SK-N-SH (cell line): ENCODE measurements around the gene PARD3. TPM values are rescaled to one million over a fixed set of nuclear protein-coding genes. Genes with fewer than 3 reads are reported as not detected.

Source experiments
- CTCF ChIA-PET: fragments of 300-600, 350-600 bp; formaldehyde crosslinking; extraction: SDS; loops from one replicate; lab custom pipeline; 2021; lab: Yijun Ruan, JAX
- POLR2A ChIA-PET: fragments of 350-600 bp; sonication (Branson Sonifier 250); formaldehyde crosslinking; extraction: SDS; loops from one replicate; lab custom pipeline; 2020; ENCODE audit warnings: antibody characterized with exemption, inconsistent platforms; lab: Yijun Ruan, JAX
- DNase-seq: peaks from one replicate; pipeline ENCODE4 v3.0.0; 2012
- H2AFZ ChIP-seq: fragments of 200-600 bp; sonication (generic); 2 replicates; pipeline ENCODE4 v1.8.1; 2016; ENCODE audit warnings: antibody characterized with exemption, mild to moderate bottlenecking, low read depth
- H3F3A ChIP-seq: fragments of 200-600 bp; sonication (generic); replicated peaks from 2 replicates; pipeline ENCODE3; 2016; ENCODE audit warnings: antibody characterized with exemption, mild to moderate bottlenecking; ENCODE audit not compliant: insufficient read depth
- H3K27ac ChIP-seq, 2 experiments: fragments of 200-500 bp in 1 of 2; fragments of 200-600 bp in 1 of 2; sonication (Bioruptor generic) in 1 of 2; sonication (generic), shearing (Covaris generic) in 1 of 2; 2 replicates each; pipeline versions ENCODE4 v1.5.1 to v1.6.1; 2014 to 2016; ENCODE audit warnings: low read depth in 2 of 2, inconsistent platforms in 1 of 2, low read length in 1 of 2, mild to moderate bottlenecking in 1 of 2, mixed read lengths in 1 of 2
- H3K27me3 ChIP-seq: fragments of 200-600 bp; sonication (generic), shearing (Covaris generic); 2 replicates; pipeline ENCODE4 v1.6.1; 2016; ENCODE audit warnings: mixed run types; ENCODE audit not compliant: insufficient read depth
- H3K36me3 ChIP-seq, 2 experiments: fragments of 200-500 bp in 1 of 2; fragments of 200-600 bp in 1 of 2; sonication (Bioruptor generic) in 1 of 2; sonication (generic) in 1 of 2; replicated peaks in 1 of 2; 2 replicates each; pipeline versions ENCODE3 to v1.5.1; 2014 to 2016; ENCODE audit warnings: low read length in 1 of 2, mild to moderate bottlenecking in 1 of 2; ENCODE audit not compliant: insufficient read depth in 2 of 2, control insufficient read depth in 1 of 2
- H3K4me1 ChIP-seq, 2 experiments: fragments of 200-500 bp in 1 of 2; fragments of 200-600 bp in 1 of 2; sonication (Bioruptor generic) in 1 of 2; sonication (generic), shearing (Covaris generic) in 1 of 2; 2 replicates each; pipeline versions ENCODE4 v1.5.1 to v1.6.1; 2014 to 2016; ENCODE audit warnings: low read depth in 1 of 2, low read length in 1 of 2, mixed run types in 1 of 2; ENCODE audit not compliant: insufficient read depth in 2 of 2, control insufficient read depth in 1 of 2
- H3K4me2 ChIP-seq: fragments of 200-600 bp; sonication (generic), shearing (Covaris generic); 2 replicates; pipeline ENCODE4 v1.6.1; 2017; ENCODE audit warnings: mixed run types
- H3K4me3 ChIP-seq, 2 experiments: fragments of 200-500 bp in 1 of 2; fragments of 200-600 bp in 1 of 2; sonication (Bioruptor generic) in 1 of 2; sonication (generic), shearing (Covaris generic) in 1 of 2; 2 replicates each; pipeline versions ENCODE4 v1.5.1 to v1.8.1; 2014 to 2016; ENCODE audit warnings: low read depth in 2 of 2, inconsistent platforms in 1 of 2, low read length in 1 of 2, mild to moderate bottlenecking in 1 of 2, mixed read lengths in 1 of 2, moderate library complexity in 1 of 2
- H3K79me2 ChIP-seq: fragments of 200-600 bp; sonication (generic); 2 replicates; pipeline ENCODE4 v1.8.1; 2017; ENCODE audit warnings: mild to moderate bottlenecking; ENCODE audit not compliant: insufficient read depth
- H3K9ac ChIP-seq: fragments of 200-600 bp; sonication (generic); 2 replicates; pipeline ENCODE4 v1.6.1; 2017; ENCODE audit warnings: mixed run types
- H3K9me2 ChIP-seq: fragments of 200-600 bp; sonication (generic); 2 replicates; pipeline ENCODE4 v1.6.1; 2017; ENCODE audit warnings: mixed run types
- H3K9me3 ChIP-seq: fragments of 200-600 bp; sonication (generic); 2 replicates; pipeline ENCODE4 v1.6.1; 2017; ENCODE audit warnings: mixed run types, mild to moderate bottlenecking, moderate library complexity
- H4K20me1 ChIP-seq: fragments of 200-600 bp; sonication (generic); 2 replicates; pipeline ENCODE4 v1.6.1; 2017; ENCODE audit warnings: mild to moderate bottlenecking, mixed run types; ENCODE audit not compliant: insufficient read depth
- ELF1 ChIP-seq: IDR thresholded peaks from 2 replicates; pipeline ENCODE4 v1.4.0; 2012
- FOXM1 ChIP-seq: IDR thresholded peaks from 2 replicates; pipeline ENCODE4 v1.4.0; 2012; ENCODE audit warnings: low read depth, mild to moderate bottlenecking
- GABPA ChIP-seq: IDR thresholded peaks from 2 replicates; pipeline ENCODE4 v1.4.0; 2012; ENCODE audit warnings: low read depth, mild to moderate bottlenecking
- GATA2 ChIP-seq: sonication (generic); formaldehyde crosslinking; IDR thresholded peaks from 2 replicates; pipeline ENCODE4 v1.5.0; 2020; ENCODE audit warnings: mild to moderate bottlenecking, missing genetic modification reagents
- MXI1 ChIP-seq: IDR thresholded peaks from 2 replicates; pipeline ENCODE4 v1.6.1; 2012; ENCODE audit warnings: mild to moderate bottlenecking, low read depth, low read length, improper control_type of control experiment
- NFIC ChIP-seq: IDR thresholded peaks from 2 replicates; pipeline ENCODE4 v1.4.0; 2012; ENCODE audit warnings: borderline replicate concordance
- RXRA ChIP-seq: IDR thresholded peaks from 2 replicates; pipeline ENCODE4 v1.4.0; 2012; ENCODE audit warnings: low read depth, mild to moderate bottlenecking, borderline replicate concordance
- SIN3A ChIP-seq: IDR thresholded peaks from 2 replicates; pipeline ENCODE4 v1.6.1; 2012; ENCODE audit warnings: low read depth, mild to moderate bottlenecking, low read length, moderate library complexity, borderline replicate concordance
- TCF12 ChIP-seq: IDR thresholded peaks from 2 replicates; pipeline ENCODE4 v1.4.0; 2012
- TEAD4 ChIP-seq: IDR thresholded peaks from 2 replicates; pipeline ENCODE4 v1.4.0; 2012; ENCODE audit warnings: mild to moderate bottlenecking, borderline replicate concordance; ENCODE audit not compliant: insufficient read depth
- YY1 ChIP-seq: IDR thresholded peaks from 2 replicates; pipeline ENCODE4 v1.4.0; 2012; ENCODE audit warnings: low read depth, mild to moderate bottlenecking
- WGBS: methylation state at CpG from one replicate; pipeline ENCODE4 v1.1.6; 2017; ENCODE audit warnings: low lambda C conversion rate; 5-methylcytosine and 5-hydroxymethylcytosine counted together
- polyA plus RNA-seq, 3 experiments: library from polyadenylated mRNA; depleted of rRNA; stranded (reverse); fragments of >200 nt; gene quantifications; 2 replicates each; pipeline ENCODE4 v1.2.3, GENCODE V29; 2012
- TF ChIP-seq, protein P1 (sequence below): IDR thresholded peaks from 2 replicates; pipeline ENCODE4 v1.6.1; 2012; ENCODE audit warnings: mild to moderate bottlenecking, low read depth, low read length, moderate library complexity
- TF ChIP-seq, protein P2 (sequence below): IDR thresholded peaks from 2 replicates; pipeline ENCODE4 v1.4.0; 2012; ENCODE audit warnings: low read depth
- TF ChIP-seq, protein P3 (sequence below): IDR thresholded peaks from 2 replicates; pipeline ENCODE4 v1.4.0; 2012; ENCODE audit warnings: low read depth, borderline replicate concordance
- TF ChIP-seq, protein P4 (sequence below): fragments of 150-350 bp; IDR thresholded peaks from 2 replicates; pipeline ENCODE4 v1.6.1; 2017; ENCODE audit warnings: antibody characterized with exemption, low read length, low read depth, borderline replicate concordance

PARD3 gene
- polyA plus RNA-seq, 1 of the 3 experiments (the other 2 are of a cell fraction) = 29.4 TPM

DNA sequence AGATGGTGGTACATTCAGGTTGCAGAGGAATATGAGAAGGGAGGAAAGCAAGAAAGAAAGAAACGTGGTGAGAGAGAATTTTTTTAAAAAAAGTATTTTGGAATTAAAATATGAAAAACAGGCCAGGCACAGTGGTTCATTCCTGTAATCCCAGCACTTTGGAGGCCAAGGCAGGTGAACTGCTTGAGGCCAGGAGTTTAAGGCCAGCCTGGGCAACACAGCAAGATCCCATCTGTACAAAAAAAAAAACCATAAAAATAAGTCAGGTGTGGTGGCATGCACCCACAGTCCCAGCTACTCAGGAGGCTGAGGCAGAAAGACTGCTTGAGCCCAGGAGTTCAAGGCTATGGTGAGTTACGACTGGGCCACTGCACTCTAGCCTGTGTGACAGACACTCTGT, 112.1 kb downstream of the PARD3 start:
- no peaks in the 10 kb centered on the region for H3K9me3 ChIP-seq
- peaks cover 18% of the 10 kb centered on the region for H3F3A ChIP-seq
- no peak for DNase-seq
- no peaks in the 10 kb centered on the region for H3K9me2 ChIP-seq
- peaks cover 77% of the 10 kb centered on the region; the same call in 1 of the 2 replicates for H3K79me2 ChIP-seq
- H3K27me3 ChIP-seq = no peaks in the 10 kb centered on the region
- H2AFZ ChIP-seq = no peak overlapping the region
- H3K4me3 ChIP-seq = no peak overlapping the region
- 92% methylated on average over 2 of the region's 2 CpGs for WGBS
- H3K4me1 ChIP-seq = peaks cover 5 to 31% of the 10 kb centered on the region in 2 experiments; a peak in 3 of 4 replicates
- CTCF ChIA-PET = no interaction called here
- POLR2A ChIA-PET = no interaction called here
- H3K27ac ChIP-seq = no peak overlapping the region
- H3K4me2 ChIP-seq = no peak overlapping the region
- no peaks in the 10 kb centered on the region for H3K36me3 ChIP-seq
- H3K9ac ChIP-seq = no peak overlapping the region
- TF ChIP-seq FOXM1 = no peak
- TF ChIP-seq, protein P1, sequence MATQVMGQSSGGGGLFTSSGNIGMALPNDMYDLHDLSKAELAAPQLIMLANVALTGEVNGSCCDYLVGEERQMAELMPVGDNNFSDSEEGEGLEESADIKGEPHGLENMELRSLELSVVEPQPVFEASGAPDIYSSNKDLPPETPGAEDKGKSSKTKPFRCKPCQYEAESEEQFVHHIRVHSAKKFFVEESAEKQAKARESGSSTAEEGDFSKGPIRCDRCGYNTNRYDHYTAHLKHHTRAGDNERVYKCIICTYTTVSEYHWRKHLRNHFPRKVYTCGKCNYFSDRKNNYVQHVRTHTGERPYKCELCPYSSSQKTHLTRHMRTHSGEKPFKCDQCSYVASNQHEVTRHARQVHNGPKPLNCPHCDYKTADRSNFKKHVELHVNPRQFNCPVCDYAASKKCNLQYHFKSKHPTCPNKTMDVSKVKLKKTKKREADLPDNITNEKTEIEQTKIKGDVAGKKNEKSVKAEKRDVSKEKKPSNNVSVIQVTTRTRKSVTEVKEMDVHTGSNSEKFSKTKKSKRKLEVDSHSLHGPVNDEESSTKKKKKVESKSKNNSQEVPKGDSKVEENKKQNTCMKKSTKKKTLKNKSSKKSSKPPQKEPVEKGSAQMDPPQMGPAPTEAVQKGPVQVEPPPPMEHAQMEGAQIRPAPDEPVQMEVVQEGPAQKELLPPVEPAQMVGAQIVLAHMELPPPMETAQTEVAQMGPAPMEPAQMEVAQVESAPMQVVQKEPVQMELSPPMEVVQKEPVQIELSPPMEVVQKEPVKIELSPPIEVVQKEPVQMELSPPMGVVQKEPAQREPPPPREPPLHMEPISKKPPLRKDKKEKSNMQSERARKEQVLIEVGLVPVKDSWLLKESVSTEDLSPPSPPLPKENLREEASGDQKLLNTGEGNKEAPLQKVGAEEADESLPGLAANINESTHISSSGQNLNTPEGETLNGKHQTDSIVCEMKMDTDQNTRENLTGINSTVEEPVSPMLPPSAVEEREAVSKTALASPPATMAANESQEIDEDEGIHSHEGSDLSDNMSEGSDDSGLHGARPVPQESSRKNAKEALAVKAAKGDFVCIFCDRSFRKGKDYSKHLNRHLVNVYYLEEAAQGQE = no peak
- TF ChIP-seq GABPA = no peak
- TF ChIP-seq MXI1 = no peak
- TF ChIP-seq SIN3A = no peak
- TF ChIP-seq, all 33 proteins: peak for 0
- peaks cover 40% of the 10 kb centered on the region for H4K20me1 ChIP-seq

DNA sequence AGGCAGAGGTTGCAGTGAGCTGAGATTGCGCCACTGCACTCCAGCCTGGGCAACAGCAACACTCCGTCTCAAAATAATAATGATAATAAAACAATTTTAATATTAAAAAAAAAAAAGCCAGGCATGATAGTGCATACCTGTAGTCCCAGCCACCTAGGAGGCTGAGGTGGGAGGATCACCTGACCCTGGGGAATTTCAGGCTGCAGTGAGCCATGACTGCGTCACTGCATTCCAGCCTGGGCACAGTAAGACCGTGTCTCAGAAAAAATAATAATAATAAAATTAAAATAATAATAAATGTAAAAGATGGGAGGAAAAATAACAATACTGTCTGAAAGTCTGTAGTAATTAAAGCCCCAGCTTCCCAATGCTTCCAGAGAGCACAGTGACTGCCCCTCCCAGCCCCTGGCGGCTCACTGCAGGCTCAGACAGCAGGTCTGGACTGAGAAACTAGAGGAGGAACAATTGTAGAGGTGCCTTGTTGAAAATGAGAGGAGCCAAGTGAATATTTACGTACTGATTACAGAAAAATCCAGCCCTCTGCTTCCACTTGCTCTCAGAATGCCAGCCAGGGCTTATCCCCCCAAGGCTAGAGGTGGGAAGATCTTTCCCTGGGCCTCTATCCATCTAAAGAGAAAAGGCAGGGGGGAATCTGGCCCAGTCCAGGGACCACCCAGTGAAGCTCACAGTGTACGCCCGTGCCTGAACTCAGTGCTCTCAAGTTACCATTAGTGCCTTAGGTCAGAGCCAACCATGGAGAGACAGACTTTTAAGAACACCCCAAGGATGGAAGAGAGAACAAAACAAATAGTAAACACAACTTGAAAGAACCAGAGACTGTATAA, 112.8 kb downstream of the PARD3 start:
- Histone ChIP-seq H3K4me2 (no peak overlapping the region), H3K9ac (no peak overlapping the region), H3F3A (peaks cover 15% of the 10 kb centered on the region), H3K4me3 (no peak overlapping the region), H3K27me3 (no peaks in the 10 kb centered on the region), H3K4me1 (peaks cover 0 to 36% of the 10 kb centered on the region in 2 experiments; a peak in 3 of 4 replicates), H4K20me1 (peaks cover 36% of the 10 kb centered on the region), H3K9me2 (no peaks in the 10 kb centered on the region), H3K36me3 (no peaks in the 10 kb centered on the region), H3K79me2 (peaks cover 77% of the 10 kb centered on the region; the same call in 1 of the 2 replicates), H2AFZ (no peak overlapping the region), H3K9me3 (no peaks in the 10 kb centered on the region), H3K27ac (no peak overlapping the region)
- no peak for DNase-seq
- ChIA-PET POLR2A (no interaction called here), CTCF (no interaction called here)
- WGBS = 89% methylated on average over 8 of the region's 8 CpGs
- no peak for TF ChIP-seq TCF12
- TF ChIP-seq, protein P2, sequence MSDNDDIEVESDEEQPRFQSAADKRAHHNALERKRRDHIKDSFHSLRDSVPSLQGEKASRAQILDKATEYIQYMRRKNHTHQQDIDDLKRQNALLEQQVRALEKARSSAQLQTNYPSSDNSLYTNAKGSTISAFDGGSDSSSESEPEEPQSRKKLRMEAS = no peak
- TF ChIP-seq, protein P3, sequence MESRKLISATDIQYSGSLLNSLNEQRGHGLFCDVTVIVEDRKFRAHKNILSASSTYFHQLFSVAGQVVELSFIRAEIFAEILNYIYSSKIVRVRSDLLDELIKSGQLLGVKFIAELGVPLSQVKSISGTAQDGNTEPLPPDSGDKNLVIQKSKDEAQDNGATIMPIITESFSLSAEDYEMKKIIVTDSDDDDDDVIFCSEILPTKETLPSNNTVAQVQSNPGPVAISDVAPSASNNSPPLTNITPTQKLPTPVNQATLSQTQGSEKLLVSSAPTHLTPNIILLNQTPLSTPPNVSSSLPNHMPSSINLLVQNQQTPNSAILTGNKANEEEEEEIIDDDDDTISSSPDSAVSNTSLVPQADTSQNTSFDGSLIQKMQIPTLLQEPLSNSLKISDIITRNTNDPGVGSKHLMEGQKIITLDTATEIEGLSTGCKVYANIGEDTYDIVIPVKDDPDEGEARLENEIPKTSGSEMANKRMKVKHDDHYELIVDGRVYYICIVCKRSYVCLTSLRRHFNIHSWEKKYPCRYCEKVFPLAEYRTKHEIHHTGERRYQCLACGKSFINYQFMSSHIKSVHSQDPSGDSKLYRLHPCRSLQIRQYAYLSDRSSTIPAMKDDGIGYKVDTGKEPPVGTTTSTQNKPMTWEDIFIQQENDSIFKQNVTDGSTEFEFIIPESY = no peak
- TF ChIP-seq TEAD4 = no peak
- TF ChIP-seq NFIC = no peak
- no peak for TF ChIP-seq ELF1
- TF ChIP-seq GATA2 (CRISPR knock-in tag) = no peak
- TF ChIP-seq, protein P4, sequence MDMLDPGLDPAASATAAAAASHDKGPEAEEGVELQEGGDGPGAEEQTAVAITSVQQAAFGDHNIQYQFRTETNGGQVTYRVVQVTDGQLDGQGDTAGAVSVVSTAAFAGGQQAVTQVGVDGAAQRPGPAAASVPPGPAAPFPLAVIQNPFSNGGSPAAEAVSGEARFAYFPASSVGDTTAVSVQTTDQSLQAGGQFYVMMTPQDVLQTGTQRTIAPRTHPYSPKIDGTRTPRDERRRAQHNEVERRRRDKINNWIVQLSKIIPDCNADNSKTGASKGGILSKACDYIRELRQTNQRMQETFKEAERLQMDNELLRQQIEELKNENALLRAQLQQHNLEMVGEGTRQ = no peak
- TF ChIP-seq SIN3A = no peak
- no peak for TF ChIP-seq FOXM1
- TF ChIP-seq, protein P1 = no peak
- TF ChIP-seq YY1 = no peak
- TF ChIP-seq RXRA = no peak
